CD4-positive, alpha-beta T cell (primary cell): Measurements from ENCODE around the gene PML. TPM values are rescaled to one million over a fixed set of nuclear protein-coding genes. Genes with fewer than 3 reads are reported as not detected.

Experiments used
- ATAC-seq: fragments of 200-7000 bp; cut with Tn5 transposase; one replicate; pipeline ENCODE4 v1.10.0; 2022; ENCODE audit warnings: mild to moderate bottlenecking; ENCODE audit not compliant: poor library complexity
- CTCF ChIA-PET: fragments of 350-600 bp; sonication (Branson Sonifier 250); formaldehyde crosslinking; loops from one replicate; lab custom pipeline; 2021; ENCODE audit warnings: antibody characterized with exemption, inconsistent platforms; lab: Charles Lee
- POLR2A ChIA-PET: fragments of 350-600 bp; sonication (Branson Sonifier 250); formaldehyde crosslinking; loops from one replicate; lab custom pipeline; 2021; ENCODE audit warnings: antibody characterized with exemption, inconsistent platforms; lab: Charles Lee
- DNase-seq, 14 experiments: peaks; one replicate each; pipeline ENCODE4 v3.0.0-alpha.2; 2013 to 2020; ENCODE audit warnings: mixed read lengths in 2 of 14
- H3K27ac ChIP-seq, 2 donors: one replicate each; pipeline versions ENCODE4 v1.5.1 to v1.7.0; 2013; ENCODE audit warnings: low read length in 2 of 2, low read depth in 1 of 2, mild to moderate bottlenecking in 1 of 2
- H3K27me3 ChIP-seq, 2 experiments: 1 replicate in 1 of 2; 2 replicates in 1 of 2; pipeline versions ENCODE4 v1.6.1 to v1.7.0; 2013; ENCODE audit warnings: low read length in 2 of 2, control low read depth in 1 of 2, mild to moderate bottlenecking in 1 of 2, moderate library complexity in 1 of 2; ENCODE audit not compliant: insufficient read depth in 2 of 2, control insufficient read depth in 1 of 2
- H3K36me3 ChIP-seq: one replicate; pipeline ENCODE4 v1.6.1; 2013; ENCODE audit warnings: low read length, control low read depth; ENCODE audit not compliant: insufficient read depth
- H3K4me1 ChIP-seq: one replicate; pipeline ENCODE4 v1.6.1; 2013; ENCODE audit warnings: low read length, control low read depth; ENCODE audit not compliant: insufficient read depth
- H3K4me3 ChIP-seq: one replicate; pipeline ENCODE4 v1.5.1; 2013; ENCODE audit warnings: mild to moderate bottlenecking, low read length, moderate library complexity
- H3K9me3 ChIP-seq, 2 experiments: 1 replicate in 1 of 2; 2 replicates in 1 of 2; pipeline versions ENCODE4 v1.6.1 to v1.7.0; 2013; ENCODE audit warnings: low read length in 2 of 2, mild to moderate bottlenecking in 2 of 2, control low read depth in 1 of 2, moderate library complexity in 1 of 2; ENCODE audit not compliant: control insufficient read depth in 1 of 2, insufficient read depth in 1 of 2
- H3K27ac Mint-ChIP-seq: one replicate; pipeline ENCODE4 v1.8.0; 2020; ENCODE audit warnings: mixed read lengths
- H3K27me3 Mint-ChIP-seq: one replicate; pipeline ENCODE4 v1.8.0; 2021; ENCODE audit warnings: mixed read lengths
- H3K36me3 Mint-ChIP-seq: one replicate; pipeline ENCODE4 v1.8.0; 2021; ENCODE audit warnings: low read depth, mixed read lengths
- H3K4me1 Mint-ChIP-seq: one replicate; pipeline ENCODE4 v1.8.0; 2021; ENCODE audit warnings: low read depth, mixed read lengths
- H3K4me3 Mint-ChIP-seq: one replicate; pipeline ENCODE4 v1.8.0; 2020; ENCODE audit warnings: mild to moderate bottlenecking, mixed read lengths
- H3K9me3 Mint-ChIP-seq: one replicate; pipeline ENCODE4 v1.8.0; 2020; ENCODE audit warnings: mixed read lengths
- intact Hi-C, 2 experiments: fragments of 100-400 bp; cut with DNase I in 1 of 2; cut with micrococcal nuclease in 1 of 2; formaldehyde crosslinking; loops; one replicate each; pipeline versions ENCODE4 v1.15.1 to v1.9.0; 2023 to 2025; cut with DNase I, micrococcal nuclease
- total RNA-seq, 174 experiments: library from RNA in 2 of 174; stranded (reverse) in 2 of 174; gene quantifications; one replicate each; pipeline ENCODE4 v1.2.3 and lab custom pipeline; 2021 to 2026
- TF ChIP-seq, protein P1 (sequence below): fragments of 200-600 bp; IDR thresholded peaks from one replicate; pipeline ENCODE4 v1.8.0; 2022; ENCODE audit warnings: antibody characterized with exemption, mild to moderate bottlenecking

The PML gene
- total RNA-seq, 2 experiments from 2014 or later, result 39.2 to 42.9 TPM

DNA sequence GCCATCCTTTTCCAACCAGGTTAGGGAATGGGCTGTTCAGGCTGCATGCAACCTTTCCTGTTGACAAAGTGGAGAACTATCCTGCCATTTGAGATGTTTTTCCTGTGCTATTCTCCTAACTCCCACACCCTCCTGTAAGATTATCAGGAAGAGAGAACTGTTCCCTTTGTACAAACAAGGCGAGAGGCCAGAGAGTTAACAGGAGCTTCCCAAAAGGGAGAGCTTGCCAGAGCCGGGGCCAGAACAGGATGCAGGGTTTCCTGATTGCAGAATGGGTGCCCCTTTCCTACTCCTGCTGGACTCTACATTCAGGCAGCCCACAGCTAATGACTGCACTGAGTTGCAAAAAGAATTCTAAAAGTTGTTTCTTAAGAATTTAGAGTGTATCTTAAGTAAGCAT lies 17.1 kb downstream of the PML start:
- H3K4me3 ChIP-seq, result no peak overlapping the region
- ATAC-seq, result no peak
- POLR2A ChIA-PET, result interaction anchor here (1.7 kb wide), 1 partner anchor 37 kb away, joined by 3 read pairs; no protein-coding TSS in a partner anchor
- H3K4me3 Mint-ChIP-seq, result no peak overlapping the region
- peaks cover 70% of the 10 kb centered on the region for H3K4me1 Mint-ChIP-seq
- TF ChIP-seq, protein P1, sequence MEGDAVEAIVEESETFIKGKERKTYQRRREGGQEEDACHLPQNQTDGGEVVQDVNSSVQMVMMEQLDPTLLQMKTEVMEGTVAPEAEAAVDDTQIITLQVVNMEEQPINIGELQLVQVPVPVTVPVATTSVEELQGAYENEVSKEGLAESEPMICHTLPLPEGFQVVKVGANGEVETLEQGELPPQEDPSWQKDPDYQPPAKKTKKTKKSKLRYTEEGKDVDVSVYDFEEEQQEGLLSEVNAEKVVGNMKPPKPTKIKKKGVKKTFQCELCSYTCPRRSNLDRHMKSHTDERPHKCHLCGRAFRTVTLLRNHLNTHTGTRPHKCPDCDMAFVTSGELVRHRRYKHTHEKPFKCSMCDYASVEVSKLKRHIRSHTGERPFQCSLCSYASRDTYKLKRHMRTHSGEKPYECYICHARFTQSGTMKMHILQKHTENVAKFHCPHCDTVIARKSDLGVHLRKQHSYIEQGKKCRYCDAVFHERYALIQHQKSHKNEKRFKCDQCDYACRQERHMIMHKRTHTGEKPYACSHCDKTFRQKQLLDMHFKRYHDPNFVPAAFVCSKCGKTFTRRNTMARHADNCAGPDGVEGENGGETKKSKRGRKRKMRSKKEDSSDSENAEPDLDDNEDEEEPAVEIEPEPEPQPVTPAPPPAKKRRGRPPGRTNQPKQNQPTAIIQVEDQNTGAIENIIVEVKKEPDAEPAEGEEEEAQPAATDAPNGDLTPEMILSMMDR, result no peak
- H3K9me3 ChIP-seq, result no peaks in the 10 kb centered on the region
- CTCF ChIA-PET, result no interaction called here
- H3K27ac Mint-ChIP-seq, result no peak overlapping the region
- H3K27me3 Mint-ChIP-seq, result no peaks in the 10 kb centered on the region
- H3K27ac ChIP-seq, result no peak overlapping the region
- intact Hi-C loops, result no loop called here
- peaks cover 22% of the 10 kb centered on the region for H3K36me3 ChIP-seq
- DNase-seq, result no peak
- H3K27me3 ChIP-seq, result no peaks in the 10 kb centered on the region
- no peaks in the 10 kb centered on the region for H3K9me3 Mint-ChIP-seq
- peaks cover 74% of the 10 kb centered on the region for H3K36me3 Mint-ChIP-seq
- H3K4me1 ChIP-seq, result peaks cover 53% of the 10 kb centered on the region

DNA sequence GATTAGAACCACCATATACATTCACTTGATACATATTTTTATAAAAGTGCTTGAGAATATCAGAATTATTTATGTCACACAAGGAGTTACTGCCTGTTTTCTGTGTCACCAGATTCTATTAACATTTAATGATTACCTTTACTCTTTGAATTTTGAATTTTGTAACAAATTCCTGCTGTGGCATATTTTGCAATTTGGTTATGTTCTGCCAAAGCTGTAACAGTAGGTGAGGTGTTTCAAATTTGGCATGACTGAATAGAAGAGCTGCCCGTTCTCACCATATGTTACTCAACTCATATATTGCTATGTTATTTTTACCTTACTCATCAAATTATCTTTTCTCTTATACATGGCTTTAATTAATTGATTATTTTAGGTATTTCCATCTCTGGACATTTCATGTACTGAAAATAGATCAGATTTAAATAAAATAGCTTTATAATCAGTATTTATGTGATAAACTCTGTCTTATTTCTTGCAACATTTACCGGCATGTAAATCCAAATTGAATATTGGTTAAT lies 18.9 kb downstream of the PML start:
- ChIA-PET CTCF (interaction anchor here (1.2 kb wide), 1 partner anchor 9 kb away, joined by 3 read pairs; no protein-coding TSS in a partner anchor), POLR2A (no interaction called here)
- H3K9me3 ChIP-seq, result no peaks in the 10 kb centered on the region
- DNase-seq (no peak), ATAC-seq (no peak)
- intact Hi-C loops, result no loop called here
- H3K36me3 ChIP-seq, result peaks cover 22% of the 10 kb centered on the region
- Mint-ChIP-seq H3K27ac (peak overlapping the region; percentile 34), H3K4me1 (peaks cover 54% of the 10 kb centered on the region), H3K36me3 (peaks cover 59% of the 10 kb centered on the region), H3K4me3 (no peak overlapping the region), H3K9me3 (no peaks in the 10 kb centered on the region), H3K27me3 (no peaks in the 10 kb centered on the region)
- H3K4me3 ChIP-seq, result no peak overlapping the region
- no peaks in the 10 kb centered on the region for H3K27me3 ChIP-seq
- peaks cover 34% of the 10 kb centered on the region for H3K4me1 ChIP-seq
- TF ChIP-seq, protein P1, result no peak
- no peak overlapping the region for H3K27ac ChIP-seq

DNA sequence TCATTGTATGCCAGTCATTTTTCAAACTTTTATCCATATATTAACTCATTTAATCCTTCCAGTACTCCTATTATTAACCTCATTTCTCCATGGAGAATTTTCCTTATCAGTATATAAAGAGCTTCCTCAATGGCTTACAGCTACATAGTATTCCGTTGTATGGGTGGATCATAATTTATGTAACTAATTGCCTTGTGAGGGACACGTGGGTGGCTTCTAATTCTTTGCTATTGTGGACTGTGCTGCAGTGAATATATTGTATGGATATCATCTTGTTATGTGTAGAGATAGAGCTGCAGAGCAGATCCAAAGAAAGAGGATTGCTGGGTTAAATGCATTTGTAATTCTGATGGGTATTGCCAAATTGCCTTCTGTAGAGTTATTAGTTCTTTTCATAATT lies 25.2 kb downstream of the PML start:
- Mint-ChIP-seq H3K9me3 (no peaks in the 10 kb centered on the region), H3K4me1 (peaks cover 11% of the 10 kb centered on the region), H3K36me3 (peaks cover 71% of the 10 kb centered on the region), H3K27me3 (no peaks in the 10 kb centered on the region), H3K27ac (no peak overlapping the region), H3K4me3 (no peak overlapping the region)
- Histone ChIP-seq H3K36me3 (peaks cover 42% of the 10 kb centered on the region), H3K4me3 (no peak overlapping the region), H3K9me3 (no peaks in the 10 kb centered on the region), H3K27me3 (no peaks in the 10 kb centered on the region), H3K27ac (no peak overlapping the region), H3K4me1 (peaks cover 3% of the 10 kb centered on the region)
- intact Hi-C loops, result no loop called here
- TF ChIP-seq, protein P1, result no peak
- DNase-seq (no peak), ATAC-seq (no peak)
- CTCF ChIA-PET, result interaction anchor here (0.6 kb wide), 1 partner anchor 1890 kb away, joined by 3 read pairs; no protein-coding TSS in a partner anchor
- POLR2A ChIA-PET, result no interaction called here
